A549 (cell line): ENCODE data around the gene ANKS1B. TPM values are rescaled to one million over a fixed set of nuclear protein-coding genes. Genes with fewer than 3 reads are reported as not detected.

ENCODE experiments used
- ATAC-seq, 2 experiments: fragments of 200-7000 bp in 1 of 2; fragments of >200 bp in 1 of 2; cut with Nextera tagmentation in 1 of 2; cut with Tn5 transposase in 1 of 2; 3 replicates each; pipeline versions ENCODE4 v1.8.0 to v1.9.1; 2018 to 2020; ENCODE audit warnings: mild to moderate bottlenecking in 1 of 2, moderate library complexity in 1 of 2
- CTCF ChIA-PET: fragments of 300-600 bp; sonication (Branson Sonifier 250); formaldehyde crosslinking; extraction: SDS; loops from one replicate; lab custom pipeline; 2021; ENCODE audit warnings: antibody characterized with exemption, inconsistent platforms; lab: Yijun Ruan, JAX
- POLR2A ChIA-PET: fragments of 350-600 bp; formaldehyde crosslinking; extraction: SDS; loops from one replicate; lab custom pipeline; 2021; ENCODE audit warnings: antibody characterized with exemption, inconsistent platforms; lab: Yijun Ruan, JAX
- DNase-seq, 2 experiments: peaks; one replicate each; pipeline versions ENCODE4 v3.0.0 to v3.0.0-alpha.2; 2011 to 2016; ENCODE audit warnings: low read depth in 1 of 2, low spot score in 1 of 2
- FAIRE-seq: peaks from 2 replicates; lab custom pipeline; 2011; peaks lifted over from hg19 to GRCh38; lab: Jason Lieb, UNC
- H3K27ac ChIP-seq, 2 experiments: fragments of >200 bp; sonication (Bioruptor Twin); formaldehyde crosslinking; 3 replicates each; pipeline ENCODE4 v1.5.1; 2016 to 2017
- H3K4me1 ChIP-seq: fragments of >200 bp; sonication (Bioruptor Twin); formaldehyde crosslinking; 3 replicates; pipeline ENCODE4 v1.6.1; 2016
- H3K4me2 ChIP-seq: fragments of >200 bp; sonication (Bioruptor Twin); formaldehyde crosslinking; 3 replicates; pipeline ENCODE4 v1.6.1; 2016
- H3K4me3 ChIP-seq: fragments of >200 bp; sonication (Bioruptor Twin); formaldehyde crosslinking; 3 replicates; pipeline ENCODE4 v1.5.1; 2016
- H3K9me3 ChIP-seq: fragments of >200 bp; sonication (Bioruptor Twin); formaldehyde crosslinking; 3 replicates; pipeline ENCODE4 v1.6.1; 2016
- BHLHE40 ChIP-seq: IDR thresholded peaks from 2 replicates; pipeline ENCODE4 v1.6.1; 2012; ENCODE audit warnings: low read depth, low read length, inconsistent platforms
- CEBPB ChIP-seq, 2 experiments: fragments of >200 bp in 1 of 2; sonication (Bioruptor Twin) in 1 of 2; formaldehyde crosslinking in 1 of 2; IDR thresholded peaks; 2 replicates each; pipeline ENCODE4 v1.6.1; 2012 to 2016
- CHD2 ChIP-seq: fragments of 150-350 bp; IDR thresholded peaks from 2 replicates; pipeline ENCODE4 v1.6.1; 2014; ENCODE audit warnings: low read length; ENCODE audit not compliant: partially characterized antibody
- EHF ChIP-seq: fragments of 250-450 bp; sonication (Bioruptor Pico); IDR thresholded peaks from 2 replicates; pipeline ENCODE4 v1.5.0; 2020; ENCODE audit warnings: mild to moderate bottlenecking
- EP300 ChIP-seq, 2 experiments: fragments of >200 bp; sonication (Bioruptor Twin); formaldehyde crosslinking; IDR thresholded peaks; 2 replicates in 1 of 2; 3 replicates in 1 of 2; pipeline ENCODE4 v1.6.1; 2016 to 2017
- FOSL2 ChIP-seq, 2 experiments: fragments of 450-650 bp in 1 of 2; fragments of >200 bp in 1 of 2; sonication (Bioruptor Twin) in 1 of 2; formaldehyde crosslinking; IDR thresholded peaks; 2 replicates each; pipeline versions ENCODE4 v1.5.0 to v1.6.1; 2016 to 2020; ENCODE audit warnings: mild to moderate bottlenecking in 1 of 2, moderate library complexity in 1 of 2
- HDAC2 ChIP-seq: fragments of 200-600 bp; sonication (generic); IDR thresholded peaks from 2 replicates; pipeline ENCODE4 v1.6.1; 2016
- HOXA7 ChIP-seq: fragments of 250-450 bp; sonication (Bioruptor Pico); IDR thresholded peaks from 2 replicates; pipeline ENCODE4 v1.5.0; 2020; ENCODE audit warnings: mild to moderate bottlenecking, moderate library complexity
- HOXB13 ChIP-seq: fragments of 250-450 bp; sonication (Bioruptor Pico); IDR thresholded peaks from 2 replicates; pipeline ENCODE4 v1.5.0; 2020; ENCODE audit warnings: low read depth, mild to moderate bottlenecking, moderate library complexity
- HOXB5 ChIP-seq: fragments of 250-450 bp; sonication (Bioruptor Pico); IDR thresholded peaks from 2 replicates; pipeline ENCODE4 v1.5.0; 2020; ENCODE audit warnings: mild to moderate bottlenecking, moderate library complexity
- JUN ChIP-seq, 2 experiments: fragments of >200 bp; sonication (Bioruptor Twin); formaldehyde crosslinking; IDR thresholded peaks; 2 replicates in 1 of 2; 3 replicates in 1 of 2; pipeline ENCODE4 v1.6.1; 2016 to 2017
- KDM1A ChIP-seq: fragments of 200-600 bp; sonication (generic); IDR thresholded peaks from 2 replicates; pipeline ENCODE4 v1.6.1; 2016; ENCODE audit warnings: low read depth, mild to moderate bottlenecking
- MAFK ChIP-seq: fragments of 450-650 bp; IDR thresholded peaks from 2 replicates; pipeline ENCODE4 v1.6.1; 2014; ENCODE audit not compliant: partially characterized antibody
- NFE2L2 ChIP-seq: fragments of 150-350 bp; conservative IDR thresholded peaks from 2 replicates; pipeline ENCODE4 v1.6.1; 2014; ENCODE audit warnings: low read length
- POLR2AphosphoS2 ChIP-seq: conservative IDR thresholded peaks from 2 replicates; pipeline ENCODE4 v1.6.1; 2012; ENCODE audit warnings: low read length, improper control_type of control experiment, inconsistent platforms
- RARB ChIP-seq: fragments of 250-450 bp; sonication (Bioruptor Pico); IDR thresholded peaks from 2 replicates; pipeline ENCODE4 v1.8.0; 2021; ENCODE audit warnings: mild to moderate bottlenecking, moderate library complexity
- RNF2 ChIP-seq: fragments of 200-600 bp; sonication (generic); IDR thresholded peaks from 2 replicates; pipeline ENCODE4 v1.6.1; 2016; ENCODE audit warnings: low read depth, mild to moderate bottlenecking, antibody characterized with exemption, moderate library complexity, borderline replicate concordance
- ZSCAN20 ChIP-seq: fragments of 250-450 bp; sonication (Bioruptor Pico); IDR thresholded peaks from 2 replicates; pipeline ENCODE4 v1.8.0; 2022; ENCODE audit warnings: mild to moderate bottlenecking, moderate library complexity
- WGBS: methylation state at CpG from one replicate; pipeline ENCODE4 v1.1.6; 2017; ENCODE audit errors: missing lambda C conversion rate; 5-methylcytosine and 5-hydroxymethylcytosine counted together
- polyA plus RNA-seq, 4 experiments: library from polyadenylated mRNA; depleted of rRNA in 3 of 4; stranded (reverse); fragments of >200 nt; fragmentation: RNase III in 1 of 4; extraction: RNeasy Plus Mini Kit Qiagen cat#74134 plus additional on column Dnase treatment in 1 of 4; gene quantifications; 2 replicates in 3 of 4; 3 replicates in 1 of 4; pipeline ENCODE4 v1.2.3, GENCODE V29; 2011 to 2017
- TF ChIP-seq, protein P1 (sequence below): fragments of >200 bp; sonication (Bioruptor Twin); formaldehyde crosslinking; IDR thresholded peaks from 2 replicates; pipeline ENCODE4 v1.6.1; 2016
- TF ChIP-seq, protein P2 (sequence below): fragments of 250-450 bp; sonication (Bioruptor Pico); IDR thresholded peaks from 2 replicates; pipeline ENCODE4 v1.5.0; 2020; ENCODE audit warnings: low read depth, mild to moderate bottlenecking, moderate library complexity
- TF ChIP-seq, protein P3 (sequence below): IDR thresholded peaks from 2 replicates; pipeline ENCODE4 v1.6.1; 2012

Gene ANKS1B
- polyA plus RNA-seq, 2 of the 4 experiments (the other 2 are of a cell fraction) = 1.5 to 2.2 TPM

DNA sequence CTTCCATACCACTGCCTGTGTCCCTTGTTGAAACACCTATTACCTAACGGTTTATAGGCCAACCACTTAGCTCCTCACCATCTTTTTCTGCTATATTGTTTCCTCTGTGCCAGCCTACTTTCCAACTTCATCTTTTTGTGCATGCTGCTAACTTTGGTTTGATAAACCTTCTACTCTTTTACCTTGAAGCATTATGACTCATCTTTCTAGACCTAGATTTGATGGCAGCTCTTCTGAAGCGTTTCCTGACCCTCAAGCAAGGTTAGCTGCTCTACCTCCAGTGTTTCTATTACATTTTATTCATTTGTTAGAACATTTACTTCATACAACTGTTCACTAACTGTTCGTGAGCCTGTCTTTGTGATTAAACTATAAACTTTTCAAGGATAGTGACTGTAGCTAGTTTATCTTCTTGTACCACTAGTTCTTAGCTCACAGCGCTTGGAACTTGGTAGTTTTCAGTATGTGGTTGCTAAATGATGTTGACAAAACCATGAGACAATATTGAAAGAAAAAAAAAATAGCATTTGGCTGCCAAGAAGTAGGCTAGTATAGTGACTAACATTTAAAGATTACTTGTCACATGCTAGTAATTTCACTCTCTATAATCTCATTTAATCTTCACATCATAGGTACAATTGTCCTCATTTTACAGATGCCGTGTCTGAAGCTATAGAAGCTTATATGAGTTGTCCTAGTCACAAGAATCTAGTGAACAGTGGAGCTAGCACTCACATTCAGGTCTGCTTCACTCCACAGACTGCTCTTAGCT, 1260.2 kb downstream of the ANKS1B start:
- no peak overlapping the region for H3K4me2 ChIP-seq
- no peak overlapping the region for H3K4me3 ChIP-seq
- no peak for FAIRE-seq
- DNase-seq = no peak
- ChIA-PET CTCF (interaction anchor here (0.8 to 1.3 kb wide), 4 partner anchors 13 to 274 kb away, joined by 3 to 5 read pairs (median 4); no protein-coding TSS in a partner anchor), POLR2A (no interaction called here)
- no peaks in the 10 kb centered on the region for H3K4me1 ChIP-seq
- 79% methylated on average over 5 of the region's 5 CpGs for WGBS
- no peak for TF ChIP-seq BHLHE40
- no peak for TF ChIP-seq HDAC2
- no peak for TF ChIP-seq HOXB5 (CRISPR knock-in tag)
- no peak for TF ChIP-seq EP300 (IDR thresholded peaks at IDR 0.05)
- TF ChIP-seq HOXA7 (CRISPR knock-in tag) = no peak
- no peak for TF ChIP-seq CEBPB (IDR thresholded peaks at IDR 0.05)
- TF ChIP-seq FOSL2 (IDR thresholded peaks at IDR 0.05) = no peak
- TF ChIP-seq FOSL2 (CRISPR knock-in tag; IDR thresholded peaks at IDR 0.05) = peak; percentile 47
- no peak for TF ChIP-seq EHF
- no peaks in the 10 kb centered on the region for H3K9me3 ChIP-seq
- ATAC-seq = no peak
- no peak overlapping the region for H3K27ac ChIP-seq

DNA sequence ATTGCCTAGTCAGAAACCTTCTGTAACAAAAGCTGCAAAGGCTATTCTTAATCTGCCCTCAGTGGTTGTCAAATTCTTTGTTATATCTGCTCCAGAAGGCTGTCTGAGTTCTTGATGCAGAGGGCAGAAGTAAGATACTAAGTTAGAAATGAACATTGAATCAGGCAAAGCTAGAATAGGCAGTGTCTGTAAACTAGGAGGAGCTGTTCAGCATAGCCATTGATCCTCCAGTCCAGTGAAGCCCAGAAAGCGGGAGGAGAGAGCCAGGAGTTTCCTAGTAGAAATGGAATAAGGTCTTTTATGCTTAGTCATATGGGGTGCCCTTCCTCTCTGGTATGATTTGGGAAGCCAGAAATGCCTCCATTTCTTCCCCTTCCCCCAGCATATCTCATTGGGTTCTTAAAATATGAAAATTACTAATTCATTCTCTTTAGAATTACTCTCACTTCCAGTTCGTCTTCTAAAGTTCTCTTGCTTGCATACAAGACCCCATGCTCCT, 1263.5 kb downstream of the ANKS1B start:
- no peak for DNase-seq
- H3K9me3 ChIP-seq = no peaks in the 10 kb centered on the region
- WGBS = 94% methylated on average over 2 of the region's 2 CpGs
- no peaks in the 10 kb centered on the region for H3K4me1 ChIP-seq
- H3K4me3 ChIP-seq = no peak overlapping the region
- H3K4me2 ChIP-seq = no peak overlapping the region
- no peak overlapping the region for H3K27ac ChIP-seq
- POLR2A ChIA-PET = no interaction called here
- TF ChIP-seq KDM1A = no peak
- no peak for TF ChIP-seq RNF2
- TF ChIP-seq, protein P1, sequence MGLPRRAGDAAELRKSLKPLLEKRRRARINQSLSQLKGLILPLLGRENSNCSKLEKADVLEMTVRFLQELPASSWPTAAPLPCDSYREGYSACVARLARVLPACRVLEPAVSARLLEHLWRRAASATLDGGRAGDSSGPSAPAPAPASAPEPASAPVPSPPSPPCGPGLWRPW = no peak
- no peak for TF ChIP-seq MAFK
- TF ChIP-seq JUN (IDR thresholded peaks at IDR 0.05) = no peak
- no peak for TF ChIP-seq RARB (CRISPR knock-in tag)
- no peak for TF ChIP-seq CEBPB (IDR thresholded peaks at IDR 0.05)
- TF ChIP-seq, protein P2, sequence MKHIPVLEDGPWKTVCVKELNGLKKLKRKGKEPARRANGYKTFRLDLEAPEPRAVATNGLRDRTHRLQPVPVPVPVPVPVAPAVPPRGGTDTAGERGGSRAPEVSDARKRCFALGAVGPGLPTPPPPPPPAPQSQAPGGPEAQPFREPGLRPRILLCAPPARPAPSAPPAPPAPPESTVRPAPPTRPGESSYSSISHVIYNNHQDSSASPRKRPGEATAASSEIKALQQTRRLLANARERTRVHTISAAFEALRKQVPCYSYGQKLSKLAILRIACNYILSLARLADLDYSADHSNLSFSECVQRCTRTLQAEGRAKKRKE (CRISPR knock-in tag) = no peak
- no peak for TF ChIP-seq HDAC2
- no peak for TF ChIP-seq NFE2L2
- no peak for TF ChIP-seq HOXB13
- no peak for TF ChIP-seq POLR2AphosphoS2
- no peak for TF ChIP-seq ZSCAN20
- TF ChIP-seq, protein P3, sequence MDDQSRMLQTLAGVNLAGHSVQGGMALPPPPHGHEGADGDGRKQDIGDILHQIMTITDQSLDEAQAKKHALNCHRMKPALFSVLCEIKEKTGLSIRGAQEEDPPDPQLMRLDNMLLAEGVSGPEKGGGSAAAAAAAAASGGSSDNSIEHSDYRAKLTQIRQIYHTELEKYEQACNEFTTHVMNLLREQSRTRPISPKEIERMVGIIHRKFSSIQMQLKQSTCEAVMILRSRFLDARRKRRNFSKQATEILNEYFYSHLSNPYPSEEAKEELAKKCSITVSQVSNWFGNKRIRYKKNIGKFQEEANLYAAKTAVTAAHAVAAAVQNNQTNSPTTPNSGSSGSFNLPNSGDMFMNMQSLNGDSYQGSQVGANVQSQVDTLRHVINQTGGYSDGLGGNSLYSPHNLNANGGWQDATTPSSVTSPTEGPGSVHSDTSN = no peak
- no peak for TF ChIP-seq CHD2
- CTCF ChIA-PET = interaction anchor here (0.8 to 1.6 kb wide), 3 partner anchors 22 to 277 kb away, joined by 3 to 5 read pairs (median 4); no protein-coding TSS in a partner anchor
- FAIRE-seq = no peak
- ATAC-seq = no peak
